KMS-11 (cell line): ENCODE data around the gene COQ9.

Experiments used
- H2AFZ ChIP-seq: fragments of 200-600 bp; sonication (generic); 2 replicates; pipeline ENCODE4 v1.6.1; 2016; ENCODE audit warnings: antibody characterized with exemption, mixed run types, low read depth
- H3K27ac ChIP-seq: fragments of 200-600 bp; sonication (generic); 2 replicates; pipeline ENCODE4 v1.6.1; 2016; ENCODE audit warnings: mild to moderate bottlenecking, mixed run types
- H3K27me3 ChIP-seq: fragments of 200-600 bp; sonication (generic); 2 replicates; pipeline ENCODE4 v1.6.1; 2017; ENCODE audit warnings: mild to moderate bottlenecking, low read depth, mixed run types, moderate library complexity; ENCODE audit not compliant: insufficient read depth
- H3K36me3 ChIP-seq: fragments of 200-600 bp; sonication (generic); 2 replicates; pipeline ENCODE4 v1.6.1; 2017; ENCODE audit warnings: mild to moderate bottlenecking, mixed run types; ENCODE audit not compliant: insufficient read depth
- H3K4me1 ChIP-seq: fragments of 200-600 bp; sonication (generic); 2 replicates; pipeline ENCODE4 v1.6.1; 2016; ENCODE audit warnings: mild to moderate bottlenecking, low read depth, mixed run types; ENCODE audit not compliant: poor library complexity, severe bottlenecking
- H3K4me2 ChIP-seq: fragments of 200-600 bp; sonication (generic); 2 replicates; pipeline ENCODE4 v1.7.0; 2016; ENCODE audit warnings: mild to moderate bottlenecking, mixed run types
- H3K4me3 ChIP-seq: fragments of 200-600 bp; sonication (generic); IDR thresholded peaks from 2 replicates; pipeline ENCODE4 v1.6.1; 2017; ENCODE audit warnings: low read depth, low read length, mixed read lengths; ENCODE audit not compliant: insufficient read depth
- H3K79me2 ChIP-seq: fragments of 200-600 bp; sonication (generic); 2 replicates; pipeline ENCODE4 v1.6.1; 2016; ENCODE audit warnings: low read depth, mixed run types; ENCODE audit not compliant: insufficient read depth
- H3K9ac ChIP-seq: fragments of 200-600 bp; sonication (generic); 2 replicates; pipeline ENCODE4 v1.6.1; 2016; ENCODE audit warnings: mild to moderate bottlenecking, mixed run types
- H4K20me1 ChIP-seq: fragments of 200-600 bp; sonication (generic); 2 replicates; pipeline ENCODE4 v1.6.1; 2016; ENCODE audit warnings: mild to moderate bottlenecking, mixed run types; ENCODE audit not compliant: insufficient read depth
- TF ChIP-seq, protein P1 (sequence below): fragments of 200-600 bp; sonication (generic); conservative IDR thresholded peaks from 2 replicates; pipeline ENCODE4 v1.6.1; 2017; ENCODE audit warnings: low read depth, mild to moderate bottlenecking, antibody characterized with exemption, low read length, moderate library complexity, mixed read lengths

Gene COQ9

GRCh38 chr16:57423152-57423551, 24.1 kb upstream of the COQ9 start:
- Histone ChIP-seq H3K27me3 (no peaks in the 10 kb centered on the region), H2AFZ (no peak overlapping the region), H4K20me1 (no peaks in the 10 kb centered on the region), H3K4me2 (no peak overlapping the region), H3K79me2 (no peaks in the 10 kb centered on the region), H3K9ac (no peak overlapping the region), H3K36me3 (no peaks in the 10 kb centered on the region), H3K4me1 (peaks cover 13% of the 10 kb centered on the region), H3K4me3 (no peak overlapping the region), H3K27ac (no peak overlapping the region)
- TF ChIP-seq, protein P1, sequence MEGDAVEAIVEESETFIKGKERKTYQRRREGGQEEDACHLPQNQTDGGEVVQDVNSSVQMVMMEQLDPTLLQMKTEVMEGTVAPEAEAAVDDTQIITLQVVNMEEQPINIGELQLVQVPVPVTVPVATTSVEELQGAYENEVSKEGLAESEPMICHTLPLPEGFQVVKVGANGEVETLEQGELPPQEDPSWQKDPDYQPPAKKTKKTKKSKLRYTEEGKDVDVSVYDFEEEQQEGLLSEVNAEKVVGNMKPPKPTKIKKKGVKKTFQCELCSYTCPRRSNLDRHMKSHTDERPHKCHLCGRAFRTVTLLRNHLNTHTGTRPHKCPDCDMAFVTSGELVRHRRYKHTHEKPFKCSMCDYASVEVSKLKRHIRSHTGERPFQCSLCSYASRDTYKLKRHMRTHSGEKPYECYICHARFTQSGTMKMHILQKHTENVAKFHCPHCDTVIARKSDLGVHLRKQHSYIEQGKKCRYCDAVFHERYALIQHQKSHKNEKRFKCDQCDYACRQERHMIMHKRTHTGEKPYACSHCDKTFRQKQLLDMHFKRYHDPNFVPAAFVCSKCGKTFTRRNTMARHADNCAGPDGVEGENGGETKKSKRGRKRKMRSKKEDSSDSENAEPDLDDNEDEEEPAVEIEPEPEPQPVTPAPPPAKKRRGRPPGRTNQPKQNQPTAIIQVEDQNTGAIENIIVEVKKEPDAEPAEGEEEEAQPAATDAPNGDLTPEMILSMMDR, result no peak

DNA sequence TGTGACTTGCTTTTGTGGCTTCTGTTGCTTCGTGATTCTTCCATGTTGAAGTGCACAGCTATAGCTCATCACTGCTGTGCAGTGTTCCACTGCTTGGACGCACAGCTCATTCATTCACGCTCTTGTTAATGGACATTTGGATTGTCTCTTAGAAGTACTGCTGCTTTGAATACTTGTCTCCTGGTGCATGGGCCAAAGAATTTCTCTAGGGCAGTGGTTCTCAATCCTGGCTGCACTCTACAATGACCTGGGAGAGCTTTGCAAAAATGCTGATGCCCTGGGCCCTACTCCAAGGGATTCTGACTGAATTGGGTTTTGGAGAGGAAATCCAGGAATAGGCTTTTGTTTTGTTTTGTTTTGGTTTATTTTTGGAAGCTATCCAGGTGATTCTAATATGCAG, 22.7 kb upstream of the COQ9 start:
- Histone ChIP-seq H3K79me2 (no peaks in the 10 kb centered on the region), H3K9ac (no peak overlapping the region), H3K36me3 (no peaks in the 10 kb centered on the region), H3K27ac (no peak overlapping the region), H3K4me1 (no peaks in the 10 kb centered on the region), H3K27me3 (no peaks in the 10 kb centered on the region), H3K4me3 (no peak overlapping the region), H3K4me2 (no peak overlapping the region), H2AFZ (no peak overlapping the region), H4K20me1 (no peaks in the 10 kb centered on the region)
- TF ChIP-seq, protein P1, result no peak

DNA sequence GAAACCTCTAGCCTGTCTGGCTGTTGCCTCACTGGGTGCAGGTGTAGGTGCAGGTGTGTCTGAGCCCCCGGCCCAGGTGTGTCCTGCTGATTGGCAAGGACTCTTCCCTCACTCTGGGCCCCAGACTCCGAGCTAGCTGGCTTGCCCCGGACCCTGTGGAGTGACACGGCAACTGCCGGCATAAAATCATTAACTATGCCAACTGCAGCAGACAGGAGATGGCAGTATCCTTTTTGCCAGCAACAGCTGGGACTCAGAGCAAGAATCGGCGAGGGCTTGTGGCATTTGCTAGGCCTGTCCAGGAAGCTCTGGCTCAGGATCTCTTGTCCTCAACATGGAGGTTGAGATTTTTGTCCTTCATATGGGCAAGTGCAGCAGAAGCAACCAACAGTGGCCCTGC, 20.9 kb upstream of the COQ9 start:
- Histone ChIP-seq H2AFZ (no peak overlapping the region), H3K27me3 (no peaks in the 10 kb centered on the region), H3K4me3 (no peak overlapping the region), H3K36me3 (no peaks in the 10 kb centered on the region), H3K27ac (no peak overlapping the region), H3K4me1 (no peaks in the 10 kb centered on the region), H3K4me2 (no peak overlapping the region), H3K79me2 (no peaks in the 10 kb centered on the region), H4K20me1 (no peaks in the 10 kb centered on the region), H3K9ac (no peak overlapping the region)
- TF ChIP-seq, protein P1, result no peak

- Histone ChIP-seq H3K4me2 (no peak overlapping the region), H3K27me3 (no peaks in the 10 kb centered on the region), H3K4me1 (no peaks in the 10 kb centered on the region), H3K9ac (no peak overlapping the region), H3K4me3 (no peak overlapping the region), H2AFZ (no peak overlapping the region), H3K79me2 (no peaks in the 10 kb centered on the region), H3K27ac (no peak overlapping the region), H4K20me1 (no peaks in the 10 kb centered on the region), H3K36me3 (no peaks in the 10 kb centered on the region)
- TF ChIP-seq, protein P1, result no peak
Measured at GRCh38 chr16:57427307-57427706, 20.0 kb upstream of the COQ9 start.
